Activated gamma-delta T cell treated with anti-CD3 and anti-CD28 coated beads, Interleukin-2, amount 50 U/mL, for 16 hours (primary cell): ENCODE measurements around the gene KRT71.
"Not testable (repeated sequence)": the region's sequence is repeated elsewhere in the genome, so short reads cannot be mapped to it uniquely, and the experiment has no call there.

Experiments used
- DNase-seq: peaks from one replicate; pipeline ENCODE4 v3.0.0-alpha.2; 2020; ENCODE audit warnings: low read depth

The KRT71 gene

DNA sequence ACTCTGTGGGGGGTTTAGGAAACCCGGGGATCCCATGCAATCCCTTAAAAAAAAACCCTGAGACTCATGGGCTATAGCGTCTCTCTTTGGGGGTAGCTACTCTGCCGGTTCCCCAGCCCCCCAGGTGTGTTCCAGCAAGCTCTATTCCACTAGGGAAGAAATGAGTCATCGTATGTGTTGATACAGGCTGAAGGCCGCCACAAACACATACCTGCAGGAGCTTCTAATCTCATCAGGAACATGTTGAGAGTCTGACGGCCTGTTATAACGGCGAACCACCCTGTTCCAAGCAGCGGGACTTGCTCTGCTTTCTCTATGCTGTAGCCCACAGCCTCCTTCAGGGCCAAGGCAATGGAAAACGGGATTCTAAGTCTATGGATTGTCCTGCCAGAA is 31.8 kb downstream of the KRT71 start:
- DNase-seq = no peak

DNA sequence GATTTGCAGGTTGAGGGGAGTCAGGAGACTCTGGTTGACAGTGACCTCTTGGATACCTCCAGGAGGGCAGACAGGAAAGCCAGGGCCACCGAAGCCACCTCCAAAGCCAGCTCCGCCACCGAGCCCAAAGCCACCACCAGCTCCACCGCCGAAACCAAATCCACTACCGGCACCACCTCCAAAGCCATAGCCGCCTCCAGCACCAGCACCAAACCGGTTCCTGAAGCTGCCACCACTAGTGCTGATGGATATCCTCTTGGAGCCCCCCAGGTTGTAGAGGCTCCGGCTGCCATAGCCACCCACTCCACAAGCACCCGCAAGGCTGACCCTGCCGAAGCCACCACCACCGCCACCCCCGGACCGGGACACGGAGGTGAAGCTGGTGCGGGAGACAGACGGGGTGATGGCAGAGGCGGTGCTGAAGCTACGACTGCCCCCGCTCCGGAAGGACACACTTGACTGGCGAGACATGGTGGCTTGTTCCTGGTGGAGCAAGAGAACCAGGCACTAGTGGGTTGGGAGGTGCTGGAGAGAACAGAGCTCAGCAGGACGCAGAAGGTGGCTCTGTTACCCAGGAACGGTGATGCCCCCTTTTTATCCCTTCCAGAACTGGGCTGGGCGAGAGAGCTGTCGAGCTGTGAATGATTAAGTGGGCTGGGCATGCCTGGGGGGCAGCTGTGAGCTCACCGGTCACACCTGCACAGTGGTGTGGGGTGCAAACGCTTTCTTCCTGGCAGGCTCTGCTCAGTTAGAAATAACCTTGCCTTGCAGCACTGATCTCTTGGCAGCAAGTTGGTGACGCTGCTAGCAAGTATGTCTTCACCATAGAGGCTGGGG is 32.9 kb downstream of the KRT71 start, which contains the start of gene KRT5:
Gene KRT5 (minus strand): TSS at position 569 of the 837 bp plus-strand sequence. CDS start 98 bp downstream, at position 471.
- no peak for DNase-seq

DNA sequence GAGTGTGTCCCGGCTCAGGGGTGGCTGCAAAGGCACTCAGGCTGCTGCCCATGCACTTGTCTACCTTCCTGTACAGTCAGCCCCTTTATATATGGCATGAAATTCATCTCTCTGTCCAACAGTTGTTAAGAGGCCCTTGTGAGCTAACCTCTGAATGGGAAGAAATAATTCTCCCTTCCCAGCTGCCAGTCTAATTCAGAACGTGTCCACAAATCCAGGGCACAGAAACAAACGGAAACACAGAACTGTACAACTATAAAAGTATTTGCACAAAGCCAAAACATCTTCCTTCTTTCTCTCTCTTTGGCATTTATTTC is 33.6 kb downstream of the KRT71 start:
- no peak for DNase-seq

DNA sequence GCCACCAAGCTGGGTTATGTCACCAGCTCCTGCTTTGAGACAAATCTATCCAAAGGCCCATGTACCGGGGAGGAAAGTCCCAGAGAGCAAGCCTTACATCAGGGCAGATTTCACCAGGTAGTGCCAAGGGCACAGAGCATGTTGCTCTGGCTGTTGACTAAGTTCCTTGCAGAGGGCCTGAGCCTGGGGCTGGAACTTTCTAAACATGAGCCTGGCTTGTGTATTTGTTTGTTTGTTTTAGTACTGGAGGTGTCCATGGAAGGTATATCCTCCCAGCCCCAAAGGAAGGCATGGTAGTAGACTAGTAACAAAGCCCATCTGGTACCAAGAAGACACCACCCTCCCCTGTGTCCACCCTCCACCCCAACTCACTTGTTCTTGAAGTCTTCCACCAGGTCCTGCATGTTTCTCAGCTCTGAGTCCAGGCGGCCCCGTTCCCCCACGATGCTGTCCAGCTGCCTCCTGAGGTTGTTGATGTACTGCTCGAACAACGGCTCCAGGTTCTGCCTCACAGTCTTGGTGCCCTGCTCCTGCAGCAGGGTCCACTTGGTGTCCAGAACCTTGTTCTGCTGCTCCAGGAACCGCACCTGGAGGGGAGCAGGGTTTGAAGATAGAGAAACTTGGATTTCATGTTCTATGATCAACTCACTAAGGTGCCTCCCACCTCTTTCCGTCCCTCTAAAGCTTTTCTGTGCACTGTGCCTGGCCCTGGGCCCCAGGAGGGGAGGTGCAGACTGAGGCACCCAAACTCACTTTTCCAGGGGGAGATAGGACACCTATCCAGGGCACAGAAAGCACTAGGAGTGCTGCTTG is 34.2 kb downstream of the KRT71 start:
- no peak for DNase-seq

DNA sequence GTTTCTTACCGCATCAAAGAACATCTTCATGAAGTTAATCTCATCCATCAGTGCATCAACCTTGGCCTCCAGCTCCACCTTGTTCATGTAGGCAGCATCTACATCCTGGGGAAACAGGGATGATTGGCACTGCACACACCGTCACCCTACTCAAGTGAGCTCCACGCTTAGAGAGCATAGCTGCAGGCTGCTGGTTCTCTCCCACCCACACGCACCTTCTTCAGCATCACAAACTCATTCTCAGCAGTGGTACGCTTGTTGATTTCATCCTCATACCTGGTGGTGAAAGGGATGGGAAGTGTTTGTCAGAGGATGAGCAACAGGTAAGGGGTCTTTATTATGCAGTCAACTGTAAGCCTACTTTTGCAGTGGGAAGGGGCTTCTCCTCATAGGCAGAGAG is 35.1 kb downstream of the KRT71 start:
- no peak for DNase-seq

DNA sequence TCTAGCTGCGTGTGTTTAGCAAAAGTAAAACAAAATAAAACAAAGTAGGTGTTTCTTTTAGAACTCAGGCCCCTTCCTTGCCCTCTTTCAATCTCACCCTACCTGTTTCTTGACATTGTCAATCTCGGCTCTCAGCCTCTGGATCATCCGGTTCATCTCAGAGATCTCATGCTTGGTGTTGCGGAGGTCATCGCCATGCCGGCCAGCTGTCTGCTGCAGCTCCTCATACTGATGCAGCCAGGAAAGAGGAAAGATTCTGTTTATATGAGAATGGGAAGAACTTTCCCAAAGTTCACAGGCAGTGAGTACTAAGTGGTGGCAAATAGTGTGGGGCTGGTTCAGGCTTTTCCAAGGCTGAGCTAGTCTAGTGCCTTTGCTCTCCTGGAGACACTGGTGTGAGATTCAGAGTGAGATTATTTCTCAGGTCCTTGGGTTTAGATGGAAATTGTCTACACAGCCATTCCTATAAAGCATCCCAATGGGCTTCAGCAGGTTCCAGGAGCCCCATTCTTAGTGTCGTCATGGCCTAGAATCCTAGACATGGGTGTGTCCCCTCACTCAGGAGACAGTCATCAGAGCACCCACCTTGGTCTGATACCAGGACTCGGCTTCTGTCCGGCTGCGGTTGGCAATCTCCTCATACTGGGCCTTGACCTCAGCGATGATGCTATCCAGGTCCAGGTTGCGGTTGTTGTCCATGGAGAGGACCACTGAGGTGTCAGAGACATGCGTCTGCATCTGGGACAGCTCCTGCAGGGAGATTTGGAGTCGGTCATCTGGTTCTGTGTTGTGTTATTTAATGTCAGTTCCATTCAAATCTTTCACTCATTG is 35.7 kb downstream of the KRT71 start:
- DNase-seq = no peak

DNA sequence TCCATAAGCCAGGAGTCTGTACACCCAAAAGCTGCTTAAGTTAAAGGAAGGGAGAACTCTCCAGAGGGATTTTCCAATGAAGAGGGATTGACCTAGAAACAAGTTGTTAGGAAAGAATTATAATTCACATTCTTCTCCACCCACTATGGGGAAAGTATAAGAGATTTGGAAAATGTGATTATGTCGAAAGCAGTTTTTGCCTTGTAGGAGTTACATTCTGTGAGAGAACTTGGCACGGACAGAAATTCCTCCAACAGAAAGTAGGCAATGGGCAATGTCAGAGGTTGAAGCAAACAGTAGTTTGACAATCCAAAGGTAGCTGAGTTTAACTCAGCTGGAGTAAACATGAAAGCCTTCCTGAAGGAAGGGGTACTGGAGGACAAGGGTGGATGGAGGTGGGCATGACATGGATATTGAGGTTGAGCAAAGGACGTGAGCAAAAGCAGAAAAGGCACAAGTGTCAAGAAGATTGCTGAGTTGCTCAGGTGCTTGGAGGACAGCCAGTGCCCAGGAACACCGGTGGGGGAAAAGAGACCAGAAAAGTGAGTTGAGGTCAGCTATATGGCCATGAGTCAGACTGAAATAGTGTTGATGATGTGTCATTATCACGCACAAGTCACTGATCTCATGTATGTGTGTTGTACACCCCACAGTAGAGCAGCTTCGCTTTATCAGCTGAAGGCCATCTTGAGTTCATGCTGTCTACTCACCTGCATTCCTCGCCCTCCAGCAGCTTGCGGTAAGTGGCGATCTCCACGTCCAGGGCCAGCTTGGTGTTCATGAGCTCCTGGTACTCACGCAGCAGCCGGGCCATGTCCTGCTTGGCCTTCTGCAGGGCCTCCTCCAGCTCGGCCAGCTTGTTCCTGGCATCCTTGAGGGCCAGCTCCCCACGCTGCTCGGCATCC is 36.8 kb downstream of the KRT71 start:
- DNase-seq = no peak

DNA sequence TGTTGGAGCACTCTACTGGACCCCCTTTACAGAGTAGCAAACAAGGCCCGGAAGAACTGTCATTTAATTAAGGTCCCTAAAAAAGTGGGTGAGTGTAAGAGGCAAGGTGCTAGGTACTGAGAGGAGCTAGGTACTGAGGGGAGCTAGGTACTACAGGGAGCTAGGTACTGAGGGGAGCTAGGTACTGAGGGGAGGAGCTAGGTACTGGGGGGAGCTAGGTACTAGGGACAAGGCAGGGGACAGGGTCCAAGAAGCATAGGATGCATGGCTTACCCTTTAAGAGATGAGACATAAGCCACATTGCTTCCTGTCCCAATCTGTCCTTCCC is 37.7 kb downstream of the KRT71 start:
- DNase-seq = no peak

DNA sequence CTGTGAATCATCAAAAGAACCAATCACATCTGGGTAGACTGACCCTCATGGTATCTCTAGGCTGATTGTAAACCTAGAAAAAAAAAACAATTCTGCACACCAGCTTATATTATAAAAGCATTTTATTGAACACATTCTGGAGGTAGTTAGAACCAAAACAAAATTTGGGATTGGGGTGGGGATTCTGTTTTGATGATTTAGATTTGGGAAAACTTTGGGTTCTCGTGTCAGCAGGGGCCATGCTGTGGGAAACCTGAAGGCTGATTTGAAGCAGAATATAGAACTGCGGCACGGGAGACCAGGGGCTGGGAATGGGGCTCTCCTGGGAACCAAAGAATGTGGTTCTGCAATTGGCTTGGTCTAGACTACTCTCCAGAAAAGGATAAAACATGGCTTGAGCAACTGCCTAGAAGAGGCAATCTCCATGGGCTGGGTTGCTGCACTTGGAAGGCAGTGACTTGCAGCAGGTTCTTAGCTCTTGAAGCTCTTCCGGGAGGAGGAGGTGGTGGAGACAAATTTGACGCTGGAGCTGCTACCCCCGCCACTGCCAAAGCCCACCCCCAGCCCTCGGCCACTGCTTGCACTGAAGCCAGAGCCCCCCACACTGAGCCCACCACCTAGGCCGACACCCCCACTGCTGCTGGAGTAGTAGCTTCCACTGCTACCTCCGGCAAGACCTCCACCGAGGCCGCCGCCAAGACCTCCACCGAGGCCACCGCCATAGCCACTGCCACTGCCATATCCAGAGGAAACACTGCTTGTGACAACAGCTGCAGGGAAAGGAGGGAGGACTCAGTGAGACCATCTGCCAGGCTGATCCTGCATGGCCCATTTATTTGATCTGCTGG is 38.2 kb downstream of the KRT71 start:
- no peak for DNase-seq

DNA sequence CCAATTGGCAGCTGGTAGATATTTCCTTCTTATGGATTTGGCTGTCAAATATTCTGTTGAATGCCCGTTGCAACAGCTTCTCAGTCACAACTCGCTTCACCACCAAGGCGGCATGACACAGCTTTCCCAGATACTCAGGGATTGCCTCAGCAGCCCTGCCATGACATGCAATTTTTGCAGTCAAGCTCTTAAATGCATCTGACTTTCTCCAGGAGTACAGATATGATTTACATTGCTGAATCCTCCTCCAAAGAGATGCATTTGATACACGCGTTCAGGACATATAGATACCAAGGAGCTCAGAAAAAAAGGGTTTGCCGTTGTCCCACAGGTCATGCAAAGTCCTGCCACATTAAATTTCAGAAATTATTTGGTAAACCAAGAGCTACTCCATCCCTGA is 39.2 kb downstream of the KRT71 start:
- DNase-seq = no peak

DNA sequence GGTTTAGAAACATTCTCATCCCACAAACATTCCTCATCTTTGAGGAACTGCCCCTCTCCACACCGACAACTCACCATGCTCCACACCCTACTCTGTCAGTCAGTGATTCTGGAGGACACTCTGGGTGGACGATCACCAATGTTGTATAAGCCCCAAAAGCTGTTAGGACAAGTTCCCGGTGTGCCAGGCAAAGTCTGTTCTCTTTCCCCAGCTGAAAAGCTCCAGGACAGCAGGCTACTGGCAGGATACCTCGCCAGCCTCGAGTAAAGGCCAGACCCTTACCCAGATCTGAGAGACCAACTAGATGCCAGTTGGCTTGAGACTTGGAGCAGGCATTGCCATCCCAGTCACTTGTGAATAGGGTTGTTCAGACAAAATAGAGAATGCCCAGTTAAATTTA is 44.7 kb downstream of the KRT71 start:
- no peak for DNase-seq

DNA sequence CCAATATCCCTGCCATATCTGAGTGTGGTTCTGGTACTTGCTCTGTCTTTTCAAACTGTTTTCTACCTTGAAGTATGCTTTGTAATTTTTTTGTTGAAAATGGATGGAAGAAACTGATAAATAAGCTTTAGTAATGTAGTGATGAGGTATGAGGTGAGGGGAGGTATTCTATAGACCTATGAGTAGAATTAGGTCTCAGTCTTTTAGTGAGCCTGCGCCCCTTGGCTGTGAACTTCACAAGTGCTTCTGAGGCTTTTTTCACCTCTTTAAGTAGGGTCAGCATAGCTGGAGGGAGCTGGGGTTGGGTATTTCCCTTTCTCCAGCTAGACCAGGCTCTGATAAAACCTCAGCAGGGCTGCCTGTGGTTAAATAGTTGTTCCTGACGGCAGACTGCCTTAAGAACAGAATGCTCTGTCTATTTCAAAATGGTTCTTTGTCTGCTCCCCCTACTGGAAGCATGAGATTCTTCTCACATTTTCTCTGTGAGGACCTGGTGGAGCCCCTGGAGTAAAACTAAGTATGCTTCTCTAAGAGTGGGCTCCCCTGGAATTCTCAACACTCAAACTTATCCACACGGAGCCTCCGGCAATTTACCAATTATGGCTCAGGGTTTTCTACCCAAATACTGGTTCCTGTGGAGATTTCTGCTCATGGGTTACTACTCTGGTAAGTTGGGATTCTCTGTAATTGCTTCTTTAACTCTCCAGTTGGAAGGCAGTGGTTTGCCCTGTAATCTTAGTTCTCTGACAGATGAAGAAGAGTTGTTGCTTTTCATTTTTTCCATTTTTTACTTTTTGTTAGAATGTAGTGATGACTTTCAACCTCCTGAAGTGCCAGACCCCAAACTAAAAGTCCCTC is 45.9 kb downstream of the KRT71 start:
- no peak for DNase-seq

DNA sequence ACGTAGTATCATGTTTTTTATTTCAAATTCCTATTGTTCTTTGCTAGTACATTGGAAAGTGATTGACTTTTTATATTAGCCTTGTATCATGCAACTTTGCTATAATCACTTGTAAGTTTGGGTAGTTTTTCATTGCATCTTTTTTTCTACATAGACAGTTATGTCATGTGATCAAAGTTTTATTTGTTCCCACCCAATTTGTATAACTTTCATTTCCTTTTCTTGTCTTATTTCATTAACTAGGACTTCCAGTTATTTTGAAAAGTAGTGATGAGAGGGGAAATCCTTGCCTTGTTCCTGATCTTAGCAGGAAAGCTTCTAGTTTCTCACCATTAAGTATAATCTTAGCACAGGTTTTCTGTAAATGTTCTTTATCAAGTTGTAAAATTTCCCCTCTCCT is 50.1 kb downstream of the KRT71 start:
- DNase-seq = no peak

DNA sequence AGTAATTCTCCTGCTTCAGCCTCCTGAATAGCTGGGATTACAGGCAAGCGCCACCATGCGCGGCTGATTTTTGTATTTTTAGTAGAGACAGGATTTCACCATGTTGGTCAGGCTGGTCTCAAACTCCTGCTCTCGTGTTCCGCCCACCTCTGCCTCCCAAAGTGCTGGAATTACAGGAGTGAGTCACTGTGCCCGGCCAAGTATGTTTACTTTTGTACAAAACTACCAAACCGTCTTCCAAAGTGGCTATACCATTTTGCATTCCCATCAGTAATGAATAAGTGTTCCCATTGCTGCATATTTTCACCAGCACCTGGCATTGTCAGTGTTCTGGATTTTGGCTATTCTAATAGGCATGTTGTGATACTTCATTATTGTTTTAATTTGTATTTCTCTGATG is 51.5 kb downstream of the KRT71 start:
- DNase-seq = no peak

DNA sequence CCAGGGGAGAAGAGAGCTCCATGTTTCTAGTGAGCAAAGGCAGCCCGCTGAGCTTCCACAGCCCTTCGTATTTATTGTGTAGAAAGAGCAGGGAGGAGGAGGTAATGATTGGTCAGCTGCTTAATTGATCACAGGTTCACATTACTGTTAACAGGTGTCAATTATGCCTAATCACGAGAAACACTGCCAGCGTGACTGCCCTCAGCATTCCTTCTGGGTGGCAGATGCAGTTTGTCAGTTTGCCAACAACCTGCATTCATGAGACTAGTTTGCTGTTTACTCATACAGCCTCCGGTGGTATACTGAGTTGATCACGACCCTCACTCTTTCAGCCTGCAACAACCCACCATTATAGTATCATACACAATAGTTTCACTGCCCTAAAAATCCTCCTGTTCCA is 52.4 kb downstream of the KRT71 start:
- DNase-seq = not testable (repeated sequence)

DNA sequence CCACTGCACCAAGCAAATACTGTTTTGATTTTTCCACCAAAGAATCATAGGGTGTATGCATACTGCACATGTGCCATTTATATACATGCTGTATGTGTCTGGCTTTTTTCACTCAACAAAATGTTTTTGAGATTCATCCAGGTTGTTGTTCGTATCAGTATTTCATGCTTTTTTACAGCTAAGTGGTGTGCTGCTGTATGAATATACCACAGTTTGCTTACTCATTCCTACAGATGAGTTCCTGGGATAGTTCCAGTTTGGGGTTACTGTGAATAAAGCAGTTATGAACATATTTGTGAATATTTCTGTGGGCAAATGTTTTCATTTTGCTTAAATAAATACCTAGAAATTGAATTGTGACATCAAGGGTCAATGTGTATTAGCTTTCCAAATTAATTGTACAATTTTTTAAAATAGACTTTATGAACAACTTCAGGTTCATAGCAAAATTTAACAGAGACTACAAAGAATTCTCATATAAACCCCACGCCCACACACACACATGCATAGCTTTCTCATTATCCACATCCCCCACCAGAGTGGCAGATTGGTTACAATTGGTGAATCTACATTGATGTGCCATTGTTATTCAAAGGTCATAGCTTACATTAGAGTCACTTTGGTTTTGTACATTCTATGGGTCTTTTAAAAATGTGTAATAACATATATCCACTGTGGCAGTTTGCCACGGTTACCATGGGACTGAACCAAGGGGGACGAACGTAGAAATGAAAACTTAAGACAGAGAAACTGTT is 53.0 kb downstream of the KRT71 start:
- DNase-seq = no peak

DNA sequence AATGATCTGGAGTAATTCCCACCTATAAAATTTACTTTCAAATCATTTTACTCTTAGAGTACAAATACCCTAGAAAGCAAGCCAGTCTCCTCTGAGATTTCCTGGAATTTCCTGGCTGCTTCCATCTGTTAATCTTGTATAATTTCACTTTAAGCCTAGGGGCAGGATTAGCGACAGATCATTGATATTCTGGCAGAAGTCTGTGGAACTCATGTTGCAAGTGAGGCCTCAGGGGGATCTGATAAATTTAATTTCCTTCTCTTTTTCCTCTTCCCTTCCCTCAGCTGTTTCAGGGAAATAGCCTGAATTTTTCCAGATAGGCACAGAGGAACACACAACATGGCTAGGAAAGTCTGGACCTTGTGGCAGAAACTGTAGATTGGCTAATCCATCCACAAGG is 54.0 kb downstream of the KRT71 start:
- no peak for DNase-seq

DNA sequence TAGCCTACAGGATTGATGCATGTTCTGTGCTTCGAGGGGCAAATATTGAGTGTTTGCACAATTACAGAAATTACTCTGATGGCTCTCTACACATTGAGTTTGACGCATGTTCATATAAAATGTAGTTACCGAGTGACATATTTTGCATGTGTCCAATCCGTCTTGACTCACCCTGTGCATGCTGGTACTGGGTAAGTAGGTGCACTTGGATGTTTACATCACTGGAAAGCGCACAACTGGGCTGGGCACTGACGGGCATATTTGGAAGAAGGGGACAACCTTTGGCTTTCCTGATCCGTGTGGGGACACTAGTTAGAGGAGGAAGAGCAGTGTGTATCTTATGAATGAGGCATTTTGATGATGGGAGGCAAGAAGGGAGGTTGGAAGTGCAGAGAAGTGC is 55.0 kb downstream of the KRT71 start:
- DNase-seq = no peak

DNA sequence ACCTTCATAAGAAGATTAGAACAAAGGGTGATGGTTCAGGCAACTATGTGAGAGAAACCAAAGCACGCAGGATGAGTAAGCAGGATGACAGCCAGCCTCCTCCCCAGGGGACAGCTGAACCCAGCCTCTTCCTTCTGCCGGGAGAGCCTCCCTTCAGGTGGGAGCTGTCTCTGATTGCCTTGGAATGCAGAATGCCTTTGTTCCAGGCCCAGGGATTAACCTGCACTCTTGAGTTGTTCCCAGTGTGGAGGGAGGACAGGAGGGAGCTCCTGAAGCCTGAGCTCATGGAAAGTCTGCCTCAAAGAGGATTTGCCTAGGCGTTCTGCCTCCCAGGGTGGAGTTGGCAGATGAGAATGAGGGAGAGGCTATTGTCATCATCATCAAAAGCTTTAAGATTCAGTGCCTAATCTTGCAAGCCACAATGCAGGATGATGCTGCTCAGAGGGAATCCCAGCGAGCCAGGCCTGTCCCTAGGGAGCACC is 56.3 kb downstream of the KRT71 start:
- DNase-seq = no peak
